Natural killer cell treated with Interleukin-12 subunit alpha and Interleukin-12 subunit beta and Interleukin-15 and Interleukin-18, amount 100 ng/mL, for 72 hours (primary cell): ENCODE data around the gene FLNC. TPM values are rescaled to one million over a fixed set of nuclear protein-coding genes. Genes with fewer than 3 reads are reported as not detected.

ENCODE experiments used
- ATAC-seq, 2 donors: fragments of 150-1000 bp; cut with Tn5 transposase in 1 of 2; sonication (Bioruptor Pico), chemical (Tn5 transposase) in 1 of 2; 2 replicates each; pipeline ENCODE4 v1.10.0; 2021
- DNase-seq: peaks from one replicate; pipeline ENCODE4 v3.0.0; 2022; ENCODE audit warnings: low spot score
- H3K27ac Mint-ChIP-seq, 2 donors: 1 replicate in 1 of 2; 2 replicates in 1 of 2; pipeline ENCODE4 v1.8.0; 2022; ENCODE audit warnings: mixed read lengths in 2 of 2, mild to moderate bottlenecking in 1 of 2, moderate library complexity in 1 of 2
- H3K27me3 Mint-ChIP-seq, 2 donors: 1 replicate in 1 of 2; 2 replicates in 1 of 2; pipeline ENCODE4 v1.8.0; 2022; ENCODE audit warnings: mixed read lengths in 2 of 2
- H3K36me3 Mint-ChIP-seq: one replicate; pipeline ENCODE4 v1.8.0; 2022; ENCODE audit warnings: mixed read lengths
- H3K4me1 Mint-ChIP-seq, 2 donors: 1 replicate in 1 of 2; 2 replicates in 1 of 2; pipeline ENCODE4 v1.8.0; 2022; ENCODE audit warnings: low read depth in 2 of 2, mixed read lengths in 2 of 2, mild to moderate bottlenecking in 1 of 2
- H3K4me3 Mint-ChIP-seq: one replicate; pipeline ENCODE4 v1.8.0; 2022; ENCODE audit warnings: mixed read lengths
- H3K9me3 Mint-ChIP-seq: 2 replicates; pipeline ENCODE4 v1.8.0; 2022; ENCODE audit warnings: mixed read lengths
- total RNA-seq, 2 donors: library from RNA; stranded (reverse); gene quantifications; one replicate each; pipeline ENCODE4 v1.2.3, GENCODE V29; 2022

Gene FLNC
- total RNA-seq, 2 donors from 2014 or later = not detected

- Mint-ChIP-seq H3K9me3 (no peaks in the 10 kb centered on the region), H3K27ac (no peak overlapping the region), H3K27me3 (no peaks in the 10 kb centered on the region), H3K4me3 (no peak overlapping the region), H3K4me1 (no peaks in the 10 kb centered on the region), H3K36me3 (no peaks in the 10 kb centered on the region)
- no peak for DNase-seq
- no peak for ATAC-seq
These were observed 18.9 kb downstream of the FLNC start for GRCh38 chr7:128849156-128849515.

- H3K4me3 Mint-ChIP-seq = no peak overlapping the region
- no peaks in the 10 kb centered on the region for H3K27me3 Mint-ChIP-seq
- no peaks in the 10 kb centered on the region for H3K36me3 Mint-ChIP-seq
- no peak for ATAC-seq
- H3K9me3 Mint-ChIP-seq = no peaks in the 10 kb centered on the region
- no peak for DNase-seq
- H3K4me1 Mint-ChIP-seq = no peaks in the 10 kb centered on the region
- H3K27ac Mint-ChIP-seq = no peak overlapping the region
These were observed 19.7 kb downstream of the FLNC start for GRCh38 chr7:128849804-128850490.

- Mint-ChIP-seq H3K9me3 (no peaks in the 10 kb centered on the region), H3K27ac (no peak overlapping the region), H3K4me1 (no peaks in the 10 kb centered on the region), H3K27me3 (no peaks in the 10 kb centered on the region), H3K36me3 (no peaks in the 10 kb centered on the region), H3K4me3 (no peak overlapping the region)
- DNase-seq (no peak), ATAC-seq (no peak)
These were observed 22.5 kb downstream of the FLNC start for GRCh38 chr7:128852537-128853254.

GRCh38 chr7:128853799-128854198 is 23.6 kb downstream of the FLNC start:
- no peaks in the 10 kb centered on the region for H3K4me1 Mint-ChIP-seq
- H3K27ac Mint-ChIP-seq = no peak overlapping the region
- ATAC-seq (no peak), DNase-seq (no peak)
- no peaks in the 10 kb centered on the region for H3K9me3 Mint-ChIP-seq
- H3K27me3 Mint-ChIP-seq = no peaks in the 10 kb centered on the region
- H3K4me3 Mint-ChIP-seq = no peak overlapping the region
- H3K36me3 Mint-ChIP-seq = no peaks in the 10 kb centered on the region

- ATAC-seq (no peak), DNase-seq (no peak)
- Mint-ChIP-seq H3K4me1 (no peaks in the 10 kb centered on the region), H3K27me3 (no peaks in the 10 kb centered on the region), H3K9me3 (no peaks in the 10 kb centered on the region), H3K27ac (no peak overlapping the region), H3K36me3 (no peaks in the 10 kb centered on the region), H3K4me3 (no peak overlapping the region)
These were observed 24.2 kb downstream of the FLNC start for GRCh38 chr7:128854396-128854795.

GRCh38 chr7:128855559-128855958 is 25.4 kb downstream of the FLNC start:
- H3K4me3 Mint-ChIP-seq = no peak overlapping the region
- H3K27ac Mint-ChIP-seq = no peak overlapping the region
- H3K9me3 Mint-ChIP-seq = no peaks in the 10 kb centered on the region
- no peak for DNase-seq
- no peaks in the 10 kb centered on the region for H3K27me3 Mint-ChIP-seq
- no peak for ATAC-seq
- peaks cover 0 to 2% of the 10 kb centered on the region in 2 donors for H3K4me1 Mint-ChIP-seq
- H3K36me3 Mint-ChIP-seq = no peaks in the 10 kb centered on the region

GRCh38 chr7:128856001-128856718 is 26.0 kb downstream of the FLNC start:
- H3K9me3 Mint-ChIP-seq = no peaks in the 10 kb centered on the region
- no peaks in the 10 kb centered on the region for H3K27me3 Mint-ChIP-seq
- no peak overlapping the region for H3K4me3 Mint-ChIP-seq
- H3K4me1 Mint-ChIP-seq = peaks cover 0 to 2% of the 10 kb centered on the region in 2 donors
- no peaks in the 10 kb centered on the region for H3K36me3 Mint-ChIP-seq
- ATAC-seq (peak in 1 of 2 donors; percentile 9), DNase-seq (no peak)
- no peak overlapping the region for H3K27ac Mint-ChIP-seq

- Mint-ChIP-seq H3K9me3 (no peaks in the 10 kb centered on the region), H3K4me1 (peaks cover 10 to 11% of the 10 kb centered on the region in 2 donors), H3K36me3 (no peaks in the 10 kb centered on the region), H3K27ac (no peak overlapping the region), H3K27me3 (no peaks in the 10 kb centered on the region), H3K4me3 (no peak overlapping the region)
- DNase-seq = no peak
- no peak for ATAC-seq
These were observed 28.4 kb downstream of the FLNC start for GRCh38 chr7:128858380-128859231.

- Mint-ChIP-seq H3K36me3 (no peaks in the 10 kb centered on the region), H3K4me1 (peaks cover 10 to 13% of the 10 kb centered on the region in 2 donors), H3K9me3 (no peaks in the 10 kb centered on the region), H3K27me3 (no peaks in the 10 kb centered on the region), H3K4me3 (no peak overlapping the region), H3K27ac (peak overlapping the region in 1 of 2 donors; percentile 43)
- ATAC-seq (no peak), DNase-seq (no peak)
These were observed 29.3 kb downstream of the FLNC start for GRCh38 chr7:128859232-128860157.

GRCh38 chr7:128860158-128861073 is 30.2 kb downstream of the FLNC start:
- no peaks in the 10 kb centered on the region for H3K9me3 Mint-ChIP-seq
- no peaks in the 10 kb centered on the region for H3K27me3 Mint-ChIP-seq
- H3K4me1 Mint-ChIP-seq = peaks cover 17 to 22% of the 10 kb centered on the region in 2 donors
- H3K27ac Mint-ChIP-seq = peak overlapping the region in 1 of 2 donors; percentile 43
- ATAC-seq = no peak
- DNase-seq = no peak
- peaks cover 3% of the 10 kb centered on the region for H3K36me3 Mint-ChIP-seq
- H3K4me3 Mint-ChIP-seq = no peak overlapping the region

- Mint-ChIP-seq H3K4me3 (peak overlapping the region; percentile 92), H3K36me3 (peaks cover 8% of the 10 kb centered on the region), H3K9me3 (no peaks in the 10 kb centered on the region), H3K4me1 (peaks cover 27 to 30% of the 10 kb centered on the region in 2 donors), H3K27me3 (no peaks in the 10 kb centered on the region), H3K27ac (peak overlapping the region; percentile 80 to 94)
- ATAC-seq = no peak
- no peak for DNase-seq
These were observed 31.9 kb downstream of the FLNC start for GRCh38 chr7:128861957-128862570.
